DMS79 treated with DMSO at 0.1 percent for 48 hours (cell line): ENCODE measurements around the gene MYO15A.

Source experiments
- DNase-seq: peaks from one replicate; lab custom pipeline; 2025; lab: John Stamatoyannopoulos, UW

MYO15A gene

DNA sequence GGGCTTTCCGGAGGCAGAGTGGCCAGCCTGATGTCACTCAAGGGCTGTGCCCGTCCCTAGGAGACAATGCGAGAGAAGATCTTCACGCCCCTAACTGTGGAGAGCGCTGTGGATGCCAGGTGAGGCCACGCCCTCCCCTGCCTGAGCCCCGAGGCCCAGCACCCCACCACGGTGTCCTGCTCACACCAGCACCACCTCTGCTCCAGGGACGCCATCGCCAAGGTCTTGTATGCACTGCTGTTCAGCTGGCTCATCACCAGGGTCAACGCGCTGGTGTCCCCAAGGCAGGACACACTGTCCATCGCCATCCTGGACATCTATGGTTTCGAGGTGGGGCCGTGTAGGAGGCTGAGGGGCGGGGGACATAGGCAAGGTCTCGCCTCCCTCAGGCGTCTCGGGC, 27.8 kb downstream of the MYO15A start:
- DNase-seq: no peak

DNA sequence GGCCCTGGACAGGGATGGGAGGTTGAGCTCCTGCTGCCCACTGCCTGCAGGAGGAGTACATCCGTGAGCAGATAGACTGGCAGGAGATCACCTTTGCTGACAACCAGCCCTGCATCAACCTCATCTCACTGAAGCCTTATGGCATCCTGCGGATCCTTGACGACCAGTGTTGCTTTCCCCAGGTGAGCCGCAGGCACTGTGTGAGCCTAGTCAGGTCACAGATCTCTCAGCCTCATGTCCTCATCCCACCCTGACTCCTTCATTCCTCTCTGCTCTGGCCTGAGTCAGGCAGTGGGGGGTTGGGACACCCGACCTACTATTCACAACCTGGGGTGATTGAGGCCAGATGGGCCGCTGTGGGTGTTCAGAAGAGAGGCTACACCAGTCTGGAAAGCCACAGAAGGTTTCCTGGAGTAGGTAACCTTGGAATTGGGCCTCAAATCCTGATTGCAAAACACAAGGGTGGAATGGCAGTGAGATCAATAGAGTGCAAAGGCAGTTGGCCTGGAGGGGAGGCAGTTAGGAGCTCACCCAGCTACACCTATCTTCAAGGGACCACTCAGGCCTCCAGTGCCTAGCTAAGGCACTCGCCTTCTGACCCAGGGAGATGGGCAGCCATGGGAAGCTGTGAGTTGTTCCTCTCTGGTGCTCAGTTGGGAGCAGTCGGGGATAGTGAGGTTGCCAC, 29.7 kb downstream of the MYO15A start:
- no peak for DNase-seq

DNA sequence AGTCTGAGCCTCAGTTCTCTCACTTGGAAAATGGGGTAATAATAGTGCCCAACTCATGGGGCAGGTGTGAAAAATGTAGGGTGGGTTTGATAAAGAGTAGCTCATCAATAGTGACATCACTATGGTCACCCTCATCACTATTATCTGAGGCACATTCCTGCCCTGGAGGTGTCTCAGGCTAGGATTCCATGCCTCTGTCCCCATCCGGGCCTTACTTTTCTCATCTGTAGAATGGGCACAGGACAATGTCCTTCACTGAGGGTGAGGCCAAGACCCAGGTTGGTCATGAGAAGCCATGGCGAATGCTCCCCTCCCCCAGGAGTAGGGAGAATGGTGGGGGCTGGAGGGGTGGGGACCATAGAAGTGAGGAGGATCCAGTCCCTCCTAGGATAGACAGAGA, 30.5 kb downstream of the MYO15A start:
- DNase-seq: no peak

DNA sequence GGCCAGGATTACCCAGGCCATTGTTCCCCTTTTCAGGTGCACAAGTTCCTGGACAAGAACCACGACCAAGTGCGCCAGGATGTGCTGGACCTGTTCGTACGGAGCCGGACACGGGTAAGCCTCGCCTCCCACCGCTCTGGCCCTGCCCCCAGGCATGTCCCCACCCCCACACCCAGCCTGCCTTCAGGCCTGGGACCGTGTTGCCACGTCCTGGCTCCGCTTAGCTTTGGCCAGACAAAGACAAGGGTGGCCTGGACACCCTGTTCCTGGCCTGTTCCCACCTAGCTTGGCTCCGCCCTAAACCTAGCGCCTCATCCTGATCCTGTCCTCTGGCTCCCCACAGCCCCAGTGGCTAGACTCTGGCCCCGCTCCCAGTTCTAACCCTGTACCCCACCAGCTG, 30.9 kb downstream of the MYO15A start:
- no peak for DNase-seq

DNA sequence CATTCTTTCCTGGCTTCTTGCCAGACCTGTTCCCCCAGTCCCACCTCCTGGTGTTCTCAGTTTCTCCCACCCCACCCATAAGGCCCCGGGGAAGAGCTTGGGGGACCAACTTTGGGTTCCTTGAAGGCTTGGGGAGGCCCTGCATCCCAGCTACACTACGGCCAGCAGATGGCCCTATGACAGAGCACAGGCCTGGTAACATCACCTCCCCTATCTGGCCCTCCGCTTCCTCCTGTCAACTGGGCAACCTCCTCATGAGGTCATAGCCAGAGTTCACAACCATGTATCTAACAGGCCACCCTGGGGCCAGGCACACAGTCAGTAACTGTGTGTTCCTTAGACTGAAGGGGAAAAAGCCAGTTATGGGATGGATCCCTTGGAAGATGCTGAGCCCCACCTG, 31.4 kb downstream of the MYO15A start:
- no peak for DNase-seq

DNA sequence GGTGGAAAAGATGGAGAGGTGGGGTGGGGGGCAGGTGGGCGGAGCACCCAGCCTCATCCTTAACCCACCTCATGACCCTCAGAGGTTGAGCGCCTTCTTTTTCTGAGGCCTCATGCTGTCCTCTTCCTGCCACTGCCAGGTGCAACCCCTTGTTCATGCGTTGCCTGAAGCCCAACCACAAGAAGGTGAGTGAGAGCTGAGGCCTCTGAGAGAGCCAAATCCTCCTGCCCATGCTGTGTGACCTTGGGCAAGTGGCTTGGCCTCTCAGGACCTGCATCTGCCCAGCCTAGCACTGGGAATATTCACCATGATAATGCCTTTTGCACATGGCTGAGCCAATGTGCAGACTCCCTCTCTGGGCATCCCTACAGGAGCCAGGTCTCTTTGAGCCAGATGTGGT, 32.1 kb downstream of the MYO15A start:
- DNase-seq: no peak

DNA sequence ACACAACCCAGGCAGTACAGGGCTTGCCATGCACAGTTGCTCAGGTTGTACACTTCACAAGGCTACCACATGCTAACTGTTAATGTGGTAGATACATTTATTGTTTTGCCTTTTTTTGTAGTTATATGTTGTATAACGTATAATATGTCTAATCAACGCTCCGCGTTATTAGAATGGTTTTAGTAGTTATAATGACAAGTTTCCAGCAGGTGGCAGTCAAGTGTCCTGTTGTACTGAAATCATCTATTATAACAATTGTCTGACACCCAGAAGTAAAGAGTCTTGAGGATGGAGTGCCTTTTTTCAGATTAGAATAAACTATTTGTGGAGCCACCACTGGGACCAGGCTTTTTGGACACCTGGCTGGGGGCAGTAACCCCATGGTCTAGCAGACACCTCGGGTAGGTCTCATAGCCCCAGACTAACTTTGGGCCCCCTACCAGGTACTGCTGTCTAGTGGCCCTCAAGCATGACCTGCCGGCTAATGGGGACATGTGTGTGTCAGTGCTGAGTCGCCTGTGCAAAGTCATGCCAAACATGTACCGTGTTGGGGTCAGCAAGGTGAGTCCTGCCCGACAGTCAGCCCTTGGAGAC, 32.8 kb downstream of the MYO15A start:
- DNase-seq: peak; percentile 35

DNA sequence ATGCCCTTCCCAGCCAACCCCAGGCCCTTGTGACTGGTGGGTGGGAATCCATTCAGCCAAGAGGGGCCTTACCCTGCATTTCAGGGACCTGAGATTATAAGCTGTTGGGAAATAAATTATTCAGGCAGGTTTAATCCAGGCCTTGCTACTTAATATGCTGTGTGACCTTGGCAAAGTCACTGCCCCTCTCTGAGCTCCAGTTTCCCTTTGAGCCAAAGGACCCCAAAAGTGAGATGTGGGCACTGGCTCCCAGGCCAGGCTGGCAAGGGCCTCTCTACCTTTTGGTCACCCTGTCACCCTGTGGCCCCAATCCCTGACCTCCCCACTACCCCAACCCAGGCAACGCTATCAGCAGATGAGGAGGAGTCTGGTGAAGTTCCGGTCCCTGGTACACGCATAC, 33.9 kb downstream of the MYO15A start:
- DNase-seq: no peak

DNA sequence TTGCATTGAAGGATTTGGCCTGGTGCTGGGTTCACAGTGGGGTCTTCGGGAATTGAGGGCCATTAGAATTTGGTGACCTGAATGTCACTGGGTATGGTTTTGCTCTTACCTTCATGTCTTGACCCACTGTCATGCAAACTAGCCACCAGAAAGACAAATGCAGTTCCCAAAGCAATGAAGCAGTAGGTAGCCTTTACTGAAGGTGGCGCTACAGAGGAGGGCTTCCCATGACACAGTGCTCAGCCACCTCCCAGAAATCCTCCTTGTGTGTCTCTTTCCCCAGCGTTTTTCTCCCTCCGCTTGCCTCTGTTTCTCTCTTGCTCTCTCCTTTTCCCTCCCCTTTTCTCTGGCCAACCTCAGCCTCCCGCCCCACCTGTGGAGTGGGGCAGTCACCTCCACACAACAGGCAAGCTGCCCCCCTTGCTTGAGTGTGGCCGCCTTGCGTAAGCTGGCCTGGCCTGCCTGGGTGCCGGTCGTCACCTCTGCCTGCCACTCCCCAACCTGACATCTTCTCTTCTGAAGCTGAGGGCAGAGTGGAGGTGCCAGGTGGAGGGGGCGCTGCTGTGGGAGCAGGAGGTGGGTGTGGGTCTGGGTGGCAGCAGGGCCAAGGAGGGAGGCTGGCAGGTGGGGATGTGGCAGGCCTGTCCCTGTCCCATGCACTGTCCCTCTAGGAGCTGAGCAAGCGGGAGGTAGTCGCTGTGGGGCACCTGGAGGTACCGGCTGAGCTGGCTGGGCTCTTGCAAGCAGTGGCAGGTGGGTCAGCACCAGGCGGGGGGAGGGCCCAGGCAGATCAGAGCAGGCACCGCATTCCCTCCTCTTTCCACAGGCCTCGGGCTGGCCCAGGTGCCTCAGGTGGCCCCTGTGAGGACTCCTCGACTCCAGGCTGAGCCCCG, 34.7 kb downstream of the MYO15A start:
- no peak for DNase-seq

DNA sequence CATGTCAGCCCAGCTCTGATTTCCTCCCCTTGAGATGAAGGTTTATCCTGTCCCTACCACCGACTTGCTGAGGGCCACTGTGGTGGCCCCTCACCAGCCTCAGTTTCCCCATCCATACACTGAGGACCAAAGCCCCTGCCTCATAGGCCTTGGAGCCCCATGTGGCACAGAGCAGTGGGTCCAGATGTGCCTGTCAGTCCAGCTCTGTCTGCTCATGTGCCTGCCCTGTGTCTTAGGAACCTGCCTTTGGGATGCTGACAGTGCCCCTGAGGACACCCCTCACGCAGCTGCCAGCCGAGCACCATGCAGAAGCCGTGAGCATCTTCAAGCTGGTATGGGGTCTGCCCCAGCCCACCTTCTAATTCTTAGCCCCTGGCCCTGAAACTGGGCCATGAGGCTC, 35.7 kb downstream of the MYO15A start:
- DNase-seq: no peak

DNA sequence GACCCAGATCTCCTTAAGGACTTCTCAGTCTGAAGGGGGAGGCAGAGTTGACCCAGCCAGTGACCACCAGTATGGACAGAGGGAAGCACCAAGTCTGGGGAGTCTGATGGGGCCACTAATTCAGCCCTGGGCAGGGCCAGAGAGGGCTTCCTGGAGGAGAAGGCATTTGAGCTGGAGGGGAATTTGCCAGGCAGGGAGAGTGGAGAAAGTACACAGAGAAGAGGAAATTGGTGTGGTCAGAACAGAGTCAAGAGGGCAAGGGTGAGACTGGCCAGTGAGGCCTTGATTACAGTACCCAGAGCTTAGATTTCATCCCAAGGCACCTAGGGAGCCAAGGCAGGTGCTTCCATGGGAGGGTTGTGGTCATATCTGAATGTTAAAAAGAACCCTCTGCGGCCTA, 36.3 kb downstream of the MYO15A start:
- DNase-seq: no peak

DNA sequence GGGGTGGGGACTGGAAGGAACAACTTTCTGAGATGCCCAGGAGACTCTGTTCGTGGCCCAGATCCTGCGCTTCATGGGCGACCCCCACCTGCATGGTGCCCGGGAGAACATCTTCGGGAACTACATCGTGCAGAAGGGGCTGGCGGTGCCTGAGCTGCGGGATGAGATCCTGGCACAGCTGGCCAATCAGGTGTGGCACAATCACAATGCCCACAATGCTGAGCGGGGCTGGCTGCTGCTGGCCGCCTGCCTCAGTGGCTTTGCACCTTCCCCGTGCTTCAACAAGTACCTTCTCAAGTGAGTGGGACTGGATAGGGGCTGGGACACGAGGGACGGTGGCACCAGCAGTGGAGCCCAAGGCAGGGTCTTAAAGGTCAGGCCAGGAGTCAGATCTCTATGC, 37.3 kb downstream of the MYO15A start:
- no peak for DNase-seq

DNA sequence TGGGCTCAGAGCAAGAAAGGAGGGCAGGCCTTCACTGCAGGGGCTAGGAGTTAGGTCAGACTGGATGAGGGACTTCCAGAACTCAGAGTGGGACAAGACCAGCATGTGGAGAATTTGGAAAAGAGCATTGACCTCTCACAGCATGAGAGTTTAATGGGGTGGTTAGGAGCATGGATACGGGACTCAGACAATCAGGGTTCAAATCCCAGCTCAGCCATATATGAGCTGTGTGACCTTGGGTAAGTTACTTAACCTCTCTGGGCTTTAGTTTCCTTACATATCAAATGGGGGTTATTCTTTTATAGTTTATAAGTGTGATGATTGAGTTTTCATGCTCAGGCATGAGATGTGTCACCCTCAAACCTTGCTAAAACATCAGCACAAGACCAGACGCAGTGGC, 37.7 kb downstream of the MYO15A start:
- no peak for DNase-seq

DNA sequence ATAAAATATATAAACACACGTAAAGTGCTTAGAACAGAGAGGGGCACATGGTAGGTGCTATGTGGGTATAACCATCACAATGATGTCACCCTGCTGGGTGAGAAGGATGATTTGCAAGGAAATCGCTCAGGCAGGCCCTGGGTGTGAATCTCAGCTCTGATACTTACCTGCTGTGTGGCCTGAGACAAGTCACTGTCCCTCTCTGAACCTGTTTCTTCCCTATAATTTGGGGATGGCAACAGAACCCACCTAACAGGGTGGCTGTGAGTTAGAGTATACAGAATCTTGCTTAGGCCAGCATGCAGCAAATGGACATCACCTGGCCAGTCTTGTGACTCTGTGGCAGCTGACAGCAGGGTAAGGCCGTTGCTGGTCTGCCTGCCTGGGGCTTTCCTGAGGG, 38.4 kb downstream of the MYO15A start:
- no peak for DNase-seq

DNA sequence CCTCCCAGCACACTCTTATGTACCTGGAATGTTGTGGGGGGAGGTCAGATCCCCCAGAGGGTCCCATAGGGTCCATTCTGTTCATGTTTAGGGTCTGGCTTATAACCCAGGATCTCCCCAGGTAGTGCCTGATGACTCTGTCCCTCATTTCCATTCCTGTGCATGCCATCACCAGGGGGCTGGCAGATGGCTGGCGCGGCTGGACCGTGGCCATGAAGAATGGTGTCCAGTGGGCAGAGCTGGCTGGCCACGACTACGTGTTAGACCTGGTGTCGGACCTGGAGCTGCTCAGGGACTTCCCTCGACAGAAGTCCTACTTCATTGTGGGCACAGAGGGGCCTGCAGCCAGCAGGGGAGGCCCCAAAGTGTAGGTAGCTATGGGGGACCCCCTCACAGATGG, 40.0 kb downstream of the MYO15A start:
- DNase-seq: no peak

DNA sequence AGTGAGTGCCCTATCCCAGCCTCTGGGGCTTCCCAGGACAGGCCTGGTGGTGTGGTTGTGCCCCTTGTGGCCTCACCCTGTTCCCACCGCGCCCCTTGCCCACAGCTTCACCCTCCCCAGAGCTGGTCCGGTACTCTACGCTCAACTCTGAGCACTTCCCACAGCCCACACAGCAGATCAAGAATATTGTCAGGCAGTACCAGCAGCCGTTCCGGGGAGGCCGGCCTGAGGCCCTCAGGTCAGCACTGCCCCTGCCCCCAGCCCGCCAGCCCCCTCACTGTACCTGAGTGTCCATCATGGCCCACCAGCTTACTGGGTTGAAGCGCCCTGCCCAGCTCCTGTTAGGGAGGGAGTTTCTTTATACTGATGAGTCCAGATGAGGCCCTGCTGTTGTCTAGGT, 42.7 kb downstream of the MYO15A start:
- no peak for DNase-seq

DNA sequence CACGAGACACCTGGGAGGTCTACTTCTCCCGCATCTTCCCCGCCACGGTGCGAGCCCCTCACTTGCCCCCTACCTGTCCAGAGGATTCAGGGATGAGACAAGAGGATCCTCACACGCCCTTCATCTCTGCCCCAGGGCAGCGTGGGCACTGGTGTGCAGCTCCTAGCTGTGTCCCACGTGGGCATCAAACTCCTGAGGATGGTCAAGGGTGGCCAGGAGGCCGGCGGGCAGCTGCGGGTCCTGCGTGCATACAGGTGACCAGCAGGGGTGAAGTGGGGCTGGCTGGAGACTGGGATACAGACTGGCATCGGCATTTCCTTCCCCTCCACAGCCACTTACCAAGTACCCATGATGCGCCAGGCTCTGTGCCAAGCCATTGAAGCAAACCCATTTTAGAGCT, 46.6 kb downstream of the MYO15A start:
- DNase-seq: no peak

DNA sequence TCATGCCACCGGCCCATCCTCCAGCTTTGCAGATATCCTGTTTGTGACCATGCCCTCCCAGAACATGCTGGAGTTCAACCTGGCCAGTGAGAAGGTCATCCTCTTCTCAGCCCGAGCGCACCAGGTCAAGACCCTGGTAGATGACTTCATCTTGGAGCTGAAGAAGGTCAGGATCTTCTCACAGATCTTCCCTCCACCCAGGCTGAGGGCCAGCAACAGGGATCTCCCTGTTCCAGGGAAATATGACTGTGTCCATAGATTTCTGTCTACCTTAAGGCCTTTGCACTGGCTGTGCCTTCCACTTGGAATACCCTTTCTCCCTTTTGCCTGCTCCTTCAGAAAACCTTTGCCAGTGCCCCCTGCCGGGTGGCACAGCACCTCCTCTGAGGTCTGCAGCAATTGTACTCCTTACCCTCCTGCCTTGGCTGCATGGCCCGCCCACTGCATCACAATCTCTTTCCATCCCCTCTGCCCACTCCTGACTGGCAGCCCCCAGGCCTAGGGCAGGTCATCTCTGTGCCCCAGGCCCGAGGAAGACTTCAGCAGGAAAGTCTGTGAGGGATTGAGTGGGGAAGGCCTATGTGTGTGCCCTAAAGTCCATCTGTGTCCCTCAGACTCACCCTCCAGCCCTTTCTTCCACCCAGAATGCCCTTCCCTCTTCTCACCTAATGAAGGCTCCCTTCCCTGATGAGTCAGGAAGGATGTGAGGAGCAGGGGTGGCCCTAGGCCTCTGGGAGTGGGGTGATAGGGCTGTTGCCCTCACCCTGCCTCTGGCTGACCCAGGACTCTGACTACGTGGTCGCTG, 47.8 kb downstream of the MYO15A start:
- no peak for DNase-seq

DNA sequence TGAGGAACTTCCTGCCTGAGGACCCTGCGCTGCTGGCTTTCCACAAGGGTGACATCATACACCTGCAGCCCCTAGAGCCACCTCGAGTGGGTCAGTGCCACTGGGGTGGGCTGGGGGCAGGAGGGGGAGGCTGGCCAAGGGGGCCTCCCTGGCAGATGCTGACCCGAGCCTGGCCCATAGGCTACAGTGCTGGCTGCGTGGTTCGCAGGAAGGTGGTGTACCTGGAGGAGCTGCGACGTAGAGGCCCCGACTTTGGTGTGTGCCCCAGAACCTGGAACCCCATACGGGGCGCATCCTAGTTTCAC, 48.4 kb downstream of the MYO15A start:
- DNase-seq: no peak

DNA sequence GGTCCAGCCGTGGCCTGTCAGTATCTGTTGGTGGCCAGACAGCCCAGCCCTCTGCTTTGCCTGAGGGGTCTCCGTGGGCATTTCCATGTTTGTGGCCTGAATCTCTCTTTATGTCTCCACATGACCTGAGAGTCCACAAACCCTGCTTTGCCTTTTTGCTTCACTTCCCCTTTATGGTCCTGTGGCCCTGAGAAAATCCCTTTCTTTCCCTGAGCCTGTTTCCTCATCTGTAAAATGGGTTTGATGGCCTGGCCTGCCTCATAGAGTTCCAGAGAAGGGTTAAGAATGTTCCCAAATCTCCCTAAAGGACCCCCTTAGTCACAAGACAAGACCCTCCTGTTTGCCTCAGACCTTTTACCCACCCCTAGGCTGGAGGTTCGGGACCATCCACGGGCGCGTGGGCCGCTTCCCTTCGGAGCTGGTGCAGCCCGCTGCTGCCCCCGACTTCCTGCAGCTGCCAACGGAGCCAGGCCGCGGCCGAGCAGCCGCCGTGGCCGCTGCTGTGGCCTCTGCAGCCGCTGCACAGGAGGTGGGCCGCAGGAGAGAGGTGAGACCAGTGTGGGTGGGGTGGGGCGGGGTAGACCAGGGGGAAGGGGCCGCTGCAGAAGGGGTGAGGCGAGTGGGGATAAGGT, 48.9 kb downstream of the MYO15A start:
- DNase-seq: no peak

DNA sequence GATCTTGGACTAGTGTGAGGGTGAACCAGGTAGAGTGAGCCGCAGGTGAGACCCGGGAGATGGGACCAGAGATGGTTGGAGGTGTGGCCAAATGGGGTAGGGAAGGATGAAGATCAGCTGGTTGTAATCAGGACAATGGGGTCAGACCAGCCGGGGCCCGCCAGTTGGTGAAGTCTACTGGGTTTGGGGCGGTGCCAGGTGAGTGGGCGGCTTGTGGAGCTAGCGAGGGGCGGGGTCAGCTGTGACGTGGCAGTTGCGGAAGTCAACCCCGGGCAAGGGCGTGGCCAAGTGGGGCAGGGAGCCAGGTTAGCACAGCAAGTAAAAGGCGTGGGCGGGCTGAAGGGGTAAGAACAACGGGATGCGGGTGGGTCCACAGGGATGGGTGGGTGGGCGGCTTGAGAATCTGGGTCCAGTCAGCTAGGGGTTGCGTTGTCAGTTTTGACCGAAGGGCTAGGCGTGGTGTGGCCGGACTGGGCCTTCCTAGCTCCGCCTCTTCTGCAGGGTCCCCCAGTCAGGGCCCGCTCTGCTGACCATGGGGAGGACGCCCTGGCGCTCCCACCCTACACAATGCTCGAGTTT, 49.6 kb downstream of the MYO15A start:
- DNase-seq: no peak
